A549 (cell line): Measurements from ENCODE around the gene SWSAP1. TPM values are rescaled to one million over a fixed set of nuclear protein-coding genes. Genes with fewer than 3 reads are reported as not detected.
A peak's percentile ranks its signal among the peaks of the same experiment; 100 is the strongest.

Experiments
- ATAC-seq, 2 experiments: fragments of 200-7000 bp in 1 of 2; fragments of >200 bp in 1 of 2; cut with Nextera tagmentation in 1 of 2; cut with Tn5 transposase in 1 of 2; 3 replicates each; pipeline versions ENCODE4 v1.8.0 to v1.9.1; 2018 to 2020; ENCODE audit warnings: mild to moderate bottlenecking in 1 of 2, moderate library complexity in 1 of 2
- CTCF ChIA-PET: fragments of 300-600 bp; sonication (Branson Sonifier 250); formaldehyde crosslinking; extraction: SDS; loops from one replicate; lab custom pipeline; 2021; ENCODE audit warnings: antibody characterized with exemption, inconsistent platforms; lab: Yijun Ruan, JAX
- POLR2A ChIA-PET: fragments of 350-600 bp; formaldehyde crosslinking; extraction: SDS; loops from one replicate; lab custom pipeline; 2021; ENCODE audit warnings: antibody characterized with exemption, inconsistent platforms; lab: Yijun Ruan, JAX
- DNase-seq, 2 experiments: peaks; one replicate each; pipeline versions ENCODE4 v3.0.0 to v3.0.0-alpha.2; 2011 to 2016; ENCODE audit warnings: low read depth in 1 of 2, low spot score in 1 of 2
- FAIRE-seq: peaks from 2 replicates; lab custom pipeline; 2011; peaks lifted over from hg19 to GRCh38; lab: Jason Lieb, UNC
- H3K27ac ChIP-seq, 2 experiments: fragments of >200 bp; sonication (Bioruptor Twin); formaldehyde crosslinking; 3 replicates each; pipeline ENCODE4 v1.5.1; 2016 to 2017
- H3K4me1 ChIP-seq: fragments of >200 bp; sonication (Bioruptor Twin); formaldehyde crosslinking; 3 replicates; pipeline ENCODE4 v1.6.1; 2016
- H3K4me2 ChIP-seq: fragments of >200 bp; sonication (Bioruptor Twin); formaldehyde crosslinking; 3 replicates; pipeline ENCODE4 v1.6.1; 2016
- H3K4me3 ChIP-seq: fragments of >200 bp; sonication (Bioruptor Twin); formaldehyde crosslinking; 3 replicates; pipeline ENCODE4 v1.5.1; 2016
- H3K9me3 ChIP-seq: fragments of >200 bp; sonication (Bioruptor Twin); formaldehyde crosslinking; 3 replicates; pipeline ENCODE4 v1.6.1; 2016
- ATOH8 ChIP-seq: fragments of 250-450 bp; sonication (Bioruptor Pico); IDR thresholded peaks from 2 replicates; pipeline ENCODE4 v1.5.0; 2020; ENCODE audit warnings: low read depth, mild to moderate bottlenecking, moderate library complexity
- BCL3 ChIP-seq: fragments of >200 bp; sonication (Bioruptor Twin); formaldehyde crosslinking; IDR thresholded peaks from 3 replicates; pipeline ENCODE4 v1.6.1; 2016
- CHD2 ChIP-seq: fragments of 150-350 bp; IDR thresholded peaks from 2 replicates; pipeline ENCODE4 v1.6.1; 2014; ENCODE audit warnings: low read length; ENCODE audit not compliant: partially characterized antibody
- CHD4 ChIP-seq: fragments of 200-600 bp; sonication (generic); IDR thresholded peaks from 2 replicates; pipeline ENCODE4 v1.6.1; 2016; ENCODE audit warnings: antibody characterized with exemption, mild to moderate bottlenecking, borderline replicate concordance
- CTCF ChIP-seq: fragments of >200 bp; sonication (Bioruptor Twin); formaldehyde crosslinking; IDR thresholded peaks from 3 replicates; pipeline ENCODE4 v1.5.1; 2016
- E2F6 ChIP-seq: IDR thresholded peaks from 2 replicates; pipeline ENCODE4 v1.6.1; 2012; ENCODE audit warnings: low read depth, borderline replicate concordance
- EP300 ChIP-seq, 2 experiments: fragments of >200 bp; sonication (Bioruptor Twin); formaldehyde crosslinking; IDR thresholded peaks; 2 replicates in 1 of 2; 3 replicates in 1 of 2; pipeline ENCODE4 v1.6.1; 2016 to 2017
- FOXS1 ChIP-seq: fragments of 250-450 bp; sonication (Bioruptor Pico); IDR thresholded peaks from 2 replicates; pipeline ENCODE4 v1.5.0; 2020; ENCODE audit warnings: mild to moderate bottlenecking, moderate library complexity
- HDAC2 ChIP-seq: fragments of 200-600 bp; sonication (generic); IDR thresholded peaks from 2 replicates; pipeline ENCODE4 v1.6.1; 2016
- HEYL ChIP-seq: fragments of 250-450 bp; sonication (Bioruptor Pico); IDR thresholded peaks from 2 replicates; pipeline ENCODE4 v1.8.0; 2021; ENCODE audit warnings: mild to moderate bottlenecking, moderate library complexity
- HMGXB4 ChIP-seq: fragments of 250-450 bp; sonication (Bioruptor Pico); IDR thresholded peaks from 2 replicates; pipeline ENCODE4 v1.5.0; 2021; ENCODE audit warnings: mild to moderate bottlenecking, moderate library complexity, borderline replicate concordance
- HOXA7 ChIP-seq: fragments of 250-450 bp; sonication (Bioruptor Pico); IDR thresholded peaks from 2 replicates; pipeline ENCODE4 v1.5.0; 2020; ENCODE audit warnings: mild to moderate bottlenecking, moderate library complexity
- KDM5A ChIP-seq: fragments of 200-600 bp; sonication (generic); IDR thresholded peaks from 2 replicates; pipeline ENCODE4 v1.6.1; 2016; ENCODE audit warnings: antibody characterized with exemption, mild to moderate bottlenecking
- MAX ChIP-seq: IDR thresholded peaks from 2 replicates; pipeline ENCODE4 v1.6.1; 2012
- MAZ ChIP-seq: fragments of 150-350 bp; IDR thresholded peaks from 2 replicates; pipeline ENCODE4 v1.6.1; 2014; ENCODE audit warnings: antibody characterized with exemption, low read depth, low read length, borderline replicate concordance
- MYC ChIP-seq: IDR thresholded peaks from 2 replicates; pipeline ENCODE4 v1.6.1; 2012; ENCODE audit warnings: mild to moderate bottlenecking, inconsistent platforms, low read length, improper control_type of control experiment, borderline replicate concordance
- PBX3 ChIP-seq: IDR thresholded peaks from 2 replicates; pipeline ENCODE4 v1.6.1; 2012
- PHF8 ChIP-seq: fragments of 200-600 bp; sonication (generic); IDR thresholded peaks from 2 replicates; pipeline ENCODE4 v1.6.1; 2016; ENCODE audit warnings: low read depth, mild to moderate bottlenecking, antibody characterized with exemption, moderate library complexity, borderline replicate concordance
- RCOR1 ChIP-seq: fragments of 150-350 bp; IDR thresholded peaks from 2 replicates; pipeline ENCODE4 v1.6.1; 2014; ENCODE audit warnings: antibody characterized with exemption, low read length, low read depth
- RFX5 ChIP-seq: fragments of 450-650 bp; IDR thresholded peaks from 2 replicates; pipeline ENCODE4 v1.7.1; 2014; ENCODE audit warnings: antibody characterized with exemption, mild to moderate bottlenecking, moderate library complexity
- RNF2 ChIP-seq: fragments of 200-600 bp; sonication (generic); IDR thresholded peaks from 2 replicates; pipeline ENCODE4 v1.6.1; 2016; ENCODE audit warnings: low read depth, mild to moderate bottlenecking, antibody characterized with exemption, moderate library complexity, borderline replicate concordance
- SMC3 ChIP-seq: fragments of >200 bp; sonication (Bioruptor Twin); formaldehyde crosslinking; IDR thresholded peaks from 3 replicates; pipeline ENCODE4 v1.6.1; 2018; ENCODE audit warnings: inconsistent platforms
- TP53 ChIP-seq: fragments of 250-450 bp; sonication (Bioruptor Pico); IDR thresholded peaks from 2 replicates; pipeline ENCODE4 v1.5.0; 2021; ENCODE audit warnings: mild to moderate bottlenecking, moderate library complexity
- USF2 ChIP-seq: fragments of 450-650 bp; IDR thresholded peaks from 2 replicates; pipeline ENCODE4 v1.6.1; 2014; ENCODE audit warnings: antibody characterized with exemption
- ZFP36 ChIP-seq: fragments of 450-650 bp; IDR thresholded peaks from 2 replicates; pipeline ENCODE4 v1.6.1; 2014; ENCODE audit warnings: borderline replicate concordance; ENCODE audit not compliant: partially characterized antibody
- ZSCAN20 ChIP-seq: fragments of 250-450 bp; sonication (Bioruptor Pico); IDR thresholded peaks from 2 replicates; pipeline ENCODE4 v1.8.0; 2022; ENCODE audit warnings: mild to moderate bottlenecking, moderate library complexity
- WGBS: methylation state at CpG from one replicate; pipeline ENCODE4 v1.1.6; 2017; ENCODE audit errors: missing lambda C conversion rate; 5-methylcytosine and 5-hydroxymethylcytosine counted together
- polyA plus RNA-seq, 4 experiments: library from polyadenylated mRNA; depleted of rRNA in 3 of 4; stranded (reverse); fragments of >200 nt; fragmentation: RNase III in 1 of 4; extraction: RNeasy Plus Mini Kit Qiagen cat#74134 plus additional on column Dnase treatment in 1 of 4; gene quantifications; 2 replicates in 3 of 4; 3 replicates in 1 of 4; pipeline ENCODE4 v1.2.3, GENCODE V29; 2011 to 2017

Gene SWSAP1
- polyA plus RNA-seq, 2 of the 4 experiments (the other 2 are of a cell fraction): 1.3 to 1.5 TPM

GRCh38 chr19:11359421-11359820, 15.0 kb upstream of the SWSAP1 start:
- DNase-seq: no peak
- WGBS: 72% methylated on average over 9 of the region's 11 CpGs
- no peak overlapping the region for H3K27ac ChIP-seq
- H3K4me1 ChIP-seq: no peaks in the 10 kb centered on the region
- TF ChIP-seq RCOR1 (no peak), FOXS1 (CRISPR knock-in tag) (no peak), SMC3 (no peak), HEYL (CRISPR knock-in tag) (no peak), E2F6 (no peak), RFX5 (no peak), ZFP36 (no peak), HOXA7 (CRISPR knock-in tag) (no peak), PHF8 (no peak), ZSCAN20 (no peak), RNF2 (no peak), KDM5A (no peak), PBX3 (no peak), CHD2 (no peak), ATOH8 (CRISPR knock-in tag) (no peak), MAZ (no peak), BCL3 (no peak), HMGXB4 (no peak), MAX (no peak)
- TF ChIP-seq, all 56 proteins: peak for 0
- FAIRE-seq (no peak), ATAC-seq (no peak)
- CTCF ChIA-PET: interaction anchor here (2.2 kb wide), 1 partner anchor 22 kb away, joined by 5 read pairs; no protein-coding TSS in a partner anchor
- H3K4me3 ChIP-seq: no peak overlapping the region
- no peak overlapping the region for H3K4me2 ChIP-seq
- H3K9me3 ChIP-seq: no peaks in the 10 kb centered on the region
- POLR2A ChIA-PET: interaction anchor here (0.8 kb wide), 1 partner anchor 15 kb away, joined by 5 read pairs; the partner anchor contains the start of gene SWSAP1

- Histone ChIP-seq H3K4me2 (no peak overlapping the region), H3K4me3 (no peak overlapping the region), H3K9me3 (no peaks in the 10 kb centered on the region), H3K27ac (no peak overlapping the region), H3K4me1 (no peaks in the 10 kb centered on the region)
- CTCF ChIA-PET: interaction anchor here (0.6 to 2.5 kb wide), 3 partner anchors 12 to 67 kb away, joined by 3 to 10 read pairs (median 5); no protein-coding TSS in a partner anchor
- no peak for DNase-seq
- peak; percentile 33 to 66; a peak in 3 of 6 replicates for ATAC-seq
- WGBS: 82% methylated on average over 27 of the region's 43 CpGs
- POLR2A ChIA-PET: interaction anchor here (1.9 kb wide), 1 partner anchor 13 kb away, joined by 9 read pairs; the partner anchor contains the start of gene SWSAP1
- no peak for FAIRE-seq
- no peak for TF ChIP-seq MAZ
- TF ChIP-seq CTCF: no peak
- TF ChIP-seq TP53 (CRISPR knock-in tag): no peak
- no peak for TF ChIP-seq MYC
- no peak for TF ChIP-seq HDAC2
- no peak for TF ChIP-seq USF2
- no peak for TF ChIP-seq E2F6
- no peak for TF ChIP-seq CHD4
- TF ChIP-seq CHD2: no peak
- TF ChIP-seq ZSCAN20: no peak
- no peak for TF ChIP-seq EP300 (IDR thresholded peaks at IDR 0.05)
- TF ChIP-seq RFX5: no peak
Measured at GRCh38 chr19:11361037-11361770, 13.3 kb upstream of the SWSAP1 start.
